Activated naive CD4-positive, alpha-beta T cell treated with anti-CD3 and anti-CD28 coated beads for 36 hours (primary cell): ENCODE data around the gene VASH2. TPM values are rescaled to one million over a fixed set of nuclear protein-coding genes. Genes with fewer than 3 reads are reported as not detected.
A peak's percentile ranks its signal among the peaks of the same experiment; 100 is the strongest.

Experiments used
- CTCF ChIA-PET: fragments of 350-600 bp; sonication (Branson Sonifier 250); formaldehyde crosslinking; loops from one replicate; lab custom pipeline; 2021; ENCODE audit warnings: antibody characterized with exemption; lab: Charles Lee
- DNase-seq: peaks from one replicate; pipeline ENCODE4 v3.0.0-alpha.2; 2020
- H3K27ac Mint-ChIP-seq: one replicate; pipeline ENCODE4 v1.8.0; 2021; ENCODE audit warnings: mild to moderate bottlenecking, mixed read lengths
- H3K27me3 Mint-ChIP-seq: one replicate; pipeline ENCODE4 v1.8.0; 2021; ENCODE audit warnings: low read depth, mixed read lengths
- H3K36me3 Mint-ChIP-seq: one replicate; pipeline ENCODE4 v1.8.0; 2021; ENCODE audit warnings: low read depth, mixed read lengths
- H3K4me1 Mint-ChIP-seq: one replicate; pipeline ENCODE4 v1.8.0; 2021; ENCODE audit warnings: low read depth, mixed read lengths
- H3K4me3 Mint-ChIP-seq: one replicate; pipeline ENCODE4 v1.8.0; 2021; ENCODE audit warnings: mild to moderate bottlenecking, moderate library complexity, mixed read lengths
- H3K9me3 Mint-ChIP-seq: one replicate; pipeline ENCODE4 v1.8.0; 2021; ENCODE audit warnings: mixed read lengths
- intact Hi-C: fragments of 100-400 bp; cut with micrococcal nuclease; formaldehyde crosslinking; loops from one replicate; pipeline ENCODE4 v1.15.1; 2023
- total RNA-seq, 2 experiments: library from RNA; stranded (reverse); gene quantifications; one replicate each; pipeline ENCODE4 v1.2.3, GENCODE V29; 2021

Gene VASH2
- total RNA-seq, 2 experiments from 2014 or later = 0.38 to 1.2 TPM

GRCh38 chr1:212937034-212937433 lies 13.3 kb upstream of the VASH2 start:
- peaks cover 1% of the 10 kb centered on the region for H3K36me3 Mint-ChIP-seq
- no peak overlapping the region for H3K4me3 Mint-ChIP-seq
- H3K27me3 Mint-ChIP-seq = no peaks in the 10 kb centered on the region
- intact Hi-C loops = no loop called here
- no peak for DNase-seq
- CTCF ChIA-PET = no interaction called here
- no peak overlapping the region for H3K27ac Mint-ChIP-seq
- no peaks in the 10 kb centered on the region for H3K4me1 Mint-ChIP-seq
- H3K9me3 Mint-ChIP-seq = no peaks in the 10 kb centered on the region

- DNase-seq = no peak
- no peak overlapping the region for H3K27ac Mint-ChIP-seq
- H3K4me1 Mint-ChIP-seq = no peaks in the 10 kb centered on the region
- H3K36me3 Mint-ChIP-seq = peaks cover 1% of the 10 kb centered on the region
- intact Hi-C loops = no loop called here
- CTCF ChIA-PET = no interaction called here
- H3K9me3 Mint-ChIP-seq = no peaks in the 10 kb centered on the region
- no peak overlapping the region for H3K4me3 Mint-ChIP-seq
- no peaks in the 10 kb centered on the region for H3K27me3 Mint-ChIP-seq
These were observed 11.5 kb upstream of the VASH2 start for GRCh38 chr1:212938846-212939245.

GRCh38 chr1:212941452-212941851 lies 8.9 kb upstream of the VASH2 start:
- CTCF ChIA-PET = interaction anchor here (0.6 kb wide), 1 partner anchor 16 kb away, joined by 4 read pairs; no protein-coding TSS in a partner anchor
- intact Hi-C loops = no loop called here

GRCh38 chr1:212942679-212943392 lies 7.5 kb upstream of the VASH2 start:
- Mint-ChIP-seq H3K9me3 (no peaks in the 10 kb centered on the region), H3K4me1 (no peaks in the 10 kb centered on the region), H3K27ac (no peak overlapping the region), H3K36me3 (peaks cover 1% of the 10 kb centered on the region), H3K4me3 (no peak overlapping the region), H3K27me3 (no peaks in the 10 kb centered on the region)
- intact Hi-C loops = no loop called here
- CTCF ChIA-PET = interaction anchor here (0.6 kb wide), 1 partner anchor 465 kb away, joined by 3 read pairs; no protein-coding TSS in a partner anchor
- DNase-seq = no peak

More at GRCh38 chr1:212941452-212941851, 8.9 kb upstream of the VASH2 start:
- H3K4me3 Mint-ChIP-seq = no peak overlapping the region
- H3K9me3 Mint-ChIP-seq = no peaks in the 10 kb centered on the region
- H3K27ac Mint-ChIP-seq = no peak overlapping the region
- no peaks in the 10 kb centered on the region for H3K27me3 Mint-ChIP-seq
- peaks cover 1% of the 10 kb centered on the region for H3K36me3 Mint-ChIP-seq
- H3K4me1 Mint-ChIP-seq = no peaks in the 10 kb centered on the region
- DNase-seq = no peak

GRCh38 chr1:212943393-212943710 lies 7.0 kb upstream of the VASH2 start:
- intact Hi-C loops = no loop called here

GRCh38 chr1:212944229-212944901 lies 6.0 kb upstream of the VASH2 start:
- DNase-seq = no peak
- Mint-ChIP-seq H3K36me3 (peaks cover 1% of the 10 kb centered on the region), H3K27ac (no peak overlapping the region), H3K4me3 (no peak overlapping the region), H3K9me3 (no peaks in the 10 kb centered on the region), H3K4me1 (no peaks in the 10 kb centered on the region), H3K27me3 (peaks cover 10% of the 10 kb centered on the region)
- intact Hi-C loops = no loop called here
- CTCF ChIA-PET = no interaction called here

More at GRCh38 chr1:212943393-212943710, 7.0 kb upstream of the VASH2 start:
- Mint-ChIP-seq H3K27me3 (peaks cover 1% of the 10 kb centered on the region), H3K27ac (no peak overlapping the region), H3K9me3 (no peaks in the 10 kb centered on the region), H3K4me3 (no peak overlapping the region), H3K36me3 (peaks cover 1% of the 10 kb centered on the region), H3K4me1 (no peaks in the 10 kb centered on the region)
- CTCF ChIA-PET = interaction anchor here (0.6 kb wide), 1 partner anchor 465 kb away, joined by 3 read pairs; no protein-coding TSS in a partner anchor
- no peak for DNase-seq

- CTCF ChIA-PET = no interaction called here
- no peaks in the 10 kb centered on the region for H3K9me3 Mint-ChIP-seq
- H3K27ac Mint-ChIP-seq = no peak overlapping the region
- H3K36me3 Mint-ChIP-seq = peaks cover 1% of the 10 kb centered on the region
- H3K27me3 Mint-ChIP-seq = peaks cover 15% of the 10 kb centered on the region
- H3K4me1 Mint-ChIP-seq = peaks cover under 1% of the 10 kb centered on the region
- H3K4me3 Mint-ChIP-seq = no peak overlapping the region
- intact Hi-C loops = no loop called here
- DNase-seq = no peak
These were observed 5.3 kb upstream of the VASH2 start for GRCh38 chr1:212945056-212945455.

- Mint-ChIP-seq H3K9me3 (no peaks in the 10 kb centered on the region), H3K27ac (no peak overlapping the region), H3K4me3 (no peak overlapping the region), H3K36me3 (no peaks in the 10 kb centered on the region), H3K27me3 (peaks cover 19% of the 10 kb centered on the region), H3K4me1 (peaks cover 2% of the 10 kb centered on the region)
- intact Hi-C loops = no loop called here
- CTCF ChIA-PET = interaction anchor here (0.6 to 1.0 kb wide), 2 partner anchors 22 to 951 kb away, joined by 3 read pairs; no protein-coding TSS in a partner anchor
- no peak for DNase-seq
These were observed 4.7 kb upstream of the VASH2 start for GRCh38 chr1:212945463-212946160.

GRCh38 chr1:212946872-212947271 lies 3.5 kb upstream of the VASH2 start:
- no peak for DNase-seq
- intact Hi-C loops = no loop called here
- Mint-ChIP-seq H3K9me3 (no peaks in the 10 kb centered on the region), H3K36me3 (no peaks in the 10 kb centered on the region), H3K4me3 (no peak overlapping the region), H3K4me1 (peaks cover 5% of the 10 kb centered on the region), H3K27me3 (peaks cover 25% of the 10 kb centered on the region), H3K27ac (no peak overlapping the region)
- CTCF ChIA-PET = interaction anchor here (0.7 kb wide), 1 partner anchor 75 kb away, joined by 3 read pairs; no protein-coding TSS in a partner anchor

GRCh38 chr1:212949771-212950170 lies 570 bp upstream of the VASH2 start:
- no peaks in the 10 kb centered on the region for H3K9me3 Mint-ChIP-seq
- H3K27me3 Mint-ChIP-seq = peaks cover 39% of the 10 kb centered on the region
- H3K4me3 Mint-ChIP-seq = peak overlapping the region; percentile 77
- no peaks in the 10 kb centered on the region for H3K36me3 Mint-ChIP-seq
- H3K4me1 Mint-ChIP-seq = peaks cover 8% of the 10 kb centered on the region
- H3K27ac Mint-ChIP-seq = no peak overlapping the region
- intact Hi-C loops = loop anchor here (1.0 to 5.0 kb wide), 2 partner anchors 38 to 91 kb away; partner anchors contain the start of gene FLVCR1
- no peak for DNase-seq
- CTCF ChIA-PET = no interaction called here

- Mint-ChIP-seq H3K9me3 (no peaks in the 10 kb centered on the region), H3K27me3 (peaks cover 47% of the 10 kb centered on the region), H3K4me3 (peak overlapping the region; percentile 77), H3K4me1 (peaks cover 8% of the 10 kb centered on the region), H3K27ac (no peak overlapping the region), H3K36me3 (no peaks in the 10 kb centered on the region)
- intact Hi-C loops = loop anchor here (5.0 kb wide), 1 partner anchor 36 kb away; no protein-coding TSS in a partner anchor
- CTCF ChIA-PET = interaction anchor here (1.4 kb wide), 1 partner anchor 13 kb away, joined by 3 read pairs; no protein-coding TSS in a partner anchor
- peak; percentile 9 for DNase-seq
These were observed 995 bp downstream of the VASH2 start for GRCh38 chr1:212951126-212951946.
